Limb (tissue), 2 donors: ENCODE results near the gene KRT86.
"Not testable (repeated sequence)": the region's sequence is repeated elsewhere in the genome, so short reads cannot be mapped to it uniquely, and the experiment has no call there.

ENCODE experiments used
- DNase-seq, 2 donors: peaks; one replicate each; pipeline ENCODE4 v3.0.0-alpha.2; 2016; ENCODE audit errors: extremely low spot score in 2 of 2

KRT86 gene

GRCh38 chr12:52251367-52252051 lies 22.9 kb upstream of the KRT86 start:
- peak in 1 of 2 donors; percentile 10 for DNase-seq

GRCh38 chr12:52252175-52252615 lies 22.2 kb upstream of the KRT86 start:
- DNase-seq: not testable (repeated sequence)

- DNase-seq: no peak
These were observed 21.6 kb upstream of the KRT86 start for GRCh38 chr12:52252728-52253343.

GRCh38 chr12:52253391-52254179 lies 20.9 kb upstream of the KRT86 start:
- no peak for DNase-seq

GRCh38 chr12:52254180-52254964 lies 20.1 kb upstream of the KRT86 start:
- DNase-seq: no peak

- no peak for DNase-seq
These were observed 19.3 kb upstream of the KRT86 start for GRCh38 chr12:52254965-52255751.

- no peak for DNase-seq
These were observed 18.4 kb upstream of the KRT86 start for GRCh38 chr12:52255926-52256583.

GRCh38 chr12:52256584-52256935 lies 17.9 kb upstream of the KRT86 start:
- no peak for DNase-seq

GRCh38 chr12:52257074-52257551 lies 17.3 kb upstream of the KRT86 start:
- DNase-seq: no peak

GRCh38 chr12:52257922-52258321 lies 16.5 kb upstream of the KRT86 start:
- not testable (repeated sequence) for DNase-seq

GRCh38 chr12:52258335-52258901 lies 16.0 kb upstream of the KRT86 start:
- DNase-seq: peak in 1 of 2 donors; percentile 66

- no peak for DNase-seq
These were observed 14.7 kb upstream of the KRT86 start for GRCh38 chr12:52259657-52260243.

GRCh38 chr12:52260361-52261207 lies 13.9 kb upstream of the KRT86 start:
- no peak for DNase-seq

GRCh38 chr12:52261208-52261484 lies 13.3 kb upstream of the KRT86 start:
- no peak for DNase-seq

GRCh38 chr12:52262286-52262685 lies 12.2 kb upstream of the KRT86 start:
- DNase-seq: no peak

GRCh38 chr12:52263761-52264434 lies 10.5 kb upstream of the KRT86 start:
- DNase-seq: no peak

GRCh38 chr12:52264435-52264825 lies 10.0 kb upstream of the KRT86 start:
- peak in 1 of 2 donors; percentile 24 for DNase-seq

GRCh38 chr12:52266514-52266913 lies 7.9 kb upstream of the KRT86 start:
- DNase-seq: no peak
